ENCODE data around the gene LDB3.

Gene LDB3

GRCh38 chr10:86657011-86657395 lies 11.3 kb upstream of the LDB3 start:
- TF ChIP-seq TOX (CRISPR knock-in tag; IDR thresholded peaks at IDR 0.05; ENCODE audit: borderline replicate concordance): no peak
- no peak for TF ChIP-seq SNAI2 (CRISPR knock-in tag; IDR thresholded peaks at IDR 0.05)
- TF ChIP-seq PATZ1 (CRISPR knock-in tag; IDR thresholded peaks at IDR 0.05; ENCODE audit: borderline replicate concordance): no peak
- no peak for ATAC-seq

- no peak for ATAC-seq
Observed at GRCh38 chr10:86657396-86658011, 10.8 kb upstream of the LDB3 start.

GRCh38 chr10:86658261-86658741 lies 10.0 kb upstream of the LDB3 start:
- no peak for ATAC-seq
- TF ChIP-seq PPARA (CRISPR knock-in tag; IDR thresholded peaks at IDR 0.05; ENCODE audit: borderline replicate concordance) (no peak), ZFP30 (CRISPR knock-in tag; IDR thresholded peaks at IDR 0.05) (no peak), POU6F1 (CRISPR knock-in tag; IDR thresholded peaks at IDR 0.05; ENCODE audit: borderline replicate concordance, low read depth) (no peak), ZNF565 (CRISPR knock-in tag; conservative IDR thresholded peaks at IDR 0.05; ENCODE audit: low read depth) (no peak), ZNF8 (CRISPR knock-in tag; IDR thresholded peaks at IDR 0.05) (no peak), CSDC2 (CRISPR knock-in tag; IDR thresholded peaks at IDR 0.05) (no peak), CSRNP3 (CRISPR knock-in tag; IDR thresholded peaks at IDR 0.05) (no peak), ISL1 (CRISPR knock-in tag; IDR thresholded peaks at IDR 0.05) (no peak), OSR1 (CRISPR knock-in tag; IDR thresholded peaks at IDR 0.05) (no peak), ESRRG (CRISPR knock-in tag; IDR thresholded peaks at IDR 0.05) (no peak), ARNTL (CRISPR knock-in tag; IDR thresholded peaks at IDR 0.05; ENCODE audit: borderline replicate concordance, low read depth) (no peak)

More at GRCh38 chr10:86657396-86658011, 10.8 kb upstream of the LDB3 start:
- TF ChIP-seq PATZ1 (CRISPR knock-in tag; IDR thresholded peaks at IDR 0.05; ENCODE audit: borderline replicate concordance) (no peak), TOX (CRISPR knock-in tag; IDR thresholded peaks at IDR 0.05; ENCODE audit: borderline replicate concordance) (no peak), ZFP30 (CRISPR knock-in tag; IDR thresholded peaks at IDR 0.05) (no peak), TCF4 (CRISPR knock-in tag; IDR thresholded peaks at IDR 0.05; ENCODE audit: borderline replicate concordance) (no peak), ZNF70 (CRISPR knock-in tag; IDR thresholded peaks at IDR 0.05) (no peak), TSHZ2 (CRISPR knock-in tag; IDR thresholded peaks at IDR 0.05) (no peak), GLIS3 (CRISPR knock-in tag; IDR thresholded peaks at IDR 0.05) (no peak), ZNF565 (CRISPR knock-in tag; conservative IDR thresholded peaks at IDR 0.05; ENCODE audit: low read depth) (no peak), ZC3H10 (CRISPR knock-in tag; IDR thresholded peaks at IDR 0.05) (no peak), ESRRG (CRISPR knock-in tag; IDR thresholded peaks at IDR 0.05) (no peak), CREB5 (CRISPR knock-in tag; IDR thresholded peaks at IDR 0.05; ENCODE audit: low read depth) (no peak), SNAI2 (CRISPR knock-in tag; IDR thresholded peaks at IDR 0.05) (no peak), ZFP3 (CRISPR knock-in tag; IDR thresholded peaks at IDR 0.05) (no peak), OSR1 (CRISPR knock-in tag; IDR thresholded peaks at IDR 0.05) (no peak), ARNTL (CRISPR knock-in tag; IDR thresholded peaks at IDR 0.05; ENCODE audit: borderline replicate concordance, low read depth) (no peak), ZNF8 (CRISPR knock-in tag; IDR thresholded peaks at IDR 0.05) (no peak), CSDC2 (CRISPR knock-in tag; IDR thresholded peaks at IDR 0.05) (no peak), BACH2 (CRISPR knock-in tag; IDR thresholded peaks at IDR 0.05; ENCODE audit: borderline replicate concordance) (no peak)
